Measurements from ENCODE around the gene SLC6A12.

GRCh38 chr12:181921-182320 lies 32.0 kb downstream of the SLC6A12 start:
- TF ChIP-seq POLR2A (IDR thresholded peaks at IDR 0.05) (no peak), EP300 (IDR thresholded peaks at IDR 0.05) (no peak)
